ENCODE data around the gene ALLC. TPM values are rescaled to one million over a fixed set of nuclear protein-coding genes. Genes with fewer than 3 reads are reported as not detected.

The ALLC gene
- total RNA-seq, 2 donors from 2014 or later = not detected

DNA sequence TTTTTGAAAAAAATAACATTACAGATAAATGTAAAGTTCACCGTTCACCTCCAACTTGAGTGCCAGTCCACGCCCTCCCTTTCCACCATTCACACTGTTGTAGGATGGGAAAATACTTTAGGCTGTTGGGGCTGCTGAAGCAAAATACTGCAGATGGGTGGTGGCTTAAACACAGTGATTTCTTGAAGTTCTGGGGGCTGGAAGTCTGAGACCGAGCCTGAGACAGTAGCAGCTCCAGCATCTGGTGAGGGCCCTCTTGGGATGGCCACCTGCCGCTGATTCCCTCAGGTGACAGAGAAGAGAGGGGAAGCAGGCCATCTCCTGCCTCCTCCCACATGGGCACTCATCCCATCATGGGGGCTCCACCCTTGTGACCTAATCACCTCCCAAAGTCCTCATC is 17.7 kb downstream of the ALLC start:
- no peak overlapping the region for H3K27ac Mint-ChIP-seq
- H3K4me3 Mint-ChIP-seq = no peak overlapping the region
- peaks cover 36% of the 10 kb centered on the region for H3K27me3 Mint-ChIP-seq
- no peaks in the 10 kb centered on the region for H3K36me3 Mint-ChIP-seq (ENCODE audit: low read depth)
- H3K4me1 Mint-ChIP-seq = no peaks in the 10 kb centered on the region
- H3K9me3 ChIP-seq (ENCODE audit: control insufficient read depth, low read length, poor library complexity, severe bottlenecking) = no peaks in the 10 kb centered on the region
- no peak for DNase-seq
- no peak for ATAC-seq

GRCh38 chr2:3677436-3677835 is 19.4 kb downstream of the ALLC start:
- H3K9me3 ChIP-seq (ENCODE audit: control insufficient read depth, low read length, poor library complexity, severe bottlenecking) = no peaks in the 10 kb centered on the region
- DNase-seq = no peak
- ATAC-seq = no peak
- Mint-ChIP-seq H3K4me3 (no peak overlapping the region), H3K4me1 (no peaks in the 10 kb centered on the region), H3K27me3 (peaks cover 31% of the 10 kb centered on the region), H3K27ac (no peak overlapping the region), H3K36me3 (ENCODE audit: low read depth) (no peaks in the 10 kb centered on the region)

GRCh38 chr2:3678212-3678611 is 20.2 kb downstream of the ALLC start:
- ATAC-seq = no peak
- no peak for DNase-seq

DNA sequence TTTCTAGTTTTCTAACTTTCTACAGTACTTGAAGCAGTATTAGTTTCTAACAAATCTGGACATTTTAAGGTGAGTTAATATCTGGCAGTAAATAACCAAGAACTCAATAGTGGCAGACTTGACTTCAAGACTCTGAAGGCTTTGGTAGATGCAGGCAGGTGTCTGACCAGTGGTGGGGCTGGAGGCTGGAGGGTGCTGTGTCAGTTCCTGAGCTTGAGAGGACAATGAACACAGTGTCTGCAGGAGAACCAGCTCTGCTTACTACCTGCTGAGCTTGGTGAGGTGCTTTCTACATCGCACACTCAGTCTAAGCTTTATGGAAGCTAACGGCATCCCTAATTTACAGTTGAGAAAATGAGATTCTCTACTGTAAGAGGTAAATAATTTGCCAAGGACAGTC is 21.2 kb downstream of the ALLC start:
- Mint-ChIP-seq H3K36me3 (ENCODE audit: low read depth) (no peaks in the 10 kb centered on the region), H3K4me3 (no peak overlapping the region), H3K4me1 (no peaks in the 10 kb centered on the region), H3K27me3 (peaks cover 25% of the 10 kb centered on the region), H3K27ac (no peak overlapping the region)
- ATAC-seq (no peak), DNase-seq (no peak)
- no peaks in the 10 kb centered on the region for H3K9me3 ChIP-seq (ENCODE audit: control insufficient read depth, low read length, poor library complexity, severe bottlenecking)

More at GRCh38 chr2:3678212-3678611, 20.2 kb downstream of the ALLC start:
- no peaks in the 10 kb centered on the region for H3K9me3 ChIP-seq (ENCODE audit: control insufficient read depth, low read length, poor library complexity, severe bottlenecking)
- Mint-ChIP-seq H3K27me3 (peaks cover 31% of the 10 kb centered on the region), H3K36me3 (ENCODE audit: low read depth) (no peaks in the 10 kb centered on the region), H3K4me3 (no peak overlapping the region), H3K27ac (no peak overlapping the region), H3K4me1 (no peaks in the 10 kb centered on the region)

DNA sequence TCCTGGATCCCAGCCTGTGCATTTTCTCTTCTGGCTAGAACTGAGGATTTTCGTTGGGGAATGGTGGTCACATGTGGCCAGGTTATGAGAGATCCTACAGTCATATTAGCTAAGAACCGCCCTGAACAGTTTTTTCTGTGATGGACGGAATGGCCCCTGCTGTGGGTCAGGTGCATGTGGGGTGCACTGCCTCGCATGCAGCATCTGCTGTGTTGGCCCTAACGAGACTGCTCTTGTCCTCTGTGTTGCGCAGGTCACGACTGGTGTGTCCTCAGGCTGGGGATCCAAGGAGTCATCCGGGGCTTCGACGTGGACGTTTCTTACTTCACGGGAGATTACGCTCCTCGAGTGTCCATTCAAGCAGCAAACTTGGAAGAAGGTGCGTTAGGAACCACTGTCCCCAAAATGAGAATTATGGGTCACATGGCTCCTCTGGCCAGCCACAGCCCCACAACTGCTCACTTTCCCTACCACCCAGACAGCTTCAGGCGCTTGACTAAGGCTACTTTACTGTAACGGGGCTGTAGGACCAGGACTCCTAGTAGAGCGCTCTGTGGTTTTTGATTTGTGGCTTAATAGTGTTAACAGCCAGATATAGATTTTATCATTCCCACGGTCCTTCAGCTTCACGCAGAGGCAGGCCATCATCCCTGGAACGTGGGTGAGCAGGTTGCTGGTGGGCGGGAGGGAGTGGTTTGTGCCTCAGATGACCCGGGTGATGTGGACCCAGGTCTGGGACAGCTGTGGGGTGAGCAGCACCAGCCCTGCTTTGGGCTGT is 21.8 kb downstream of the ALLC start:
- H3K9me3 ChIP-seq (ENCODE audit: control insufficient read depth, low read length, poor library complexity, severe bottlenecking) = no peaks in the 10 kb centered on the region
- Mint-ChIP-seq H3K36me3 (ENCODE audit: low read depth) (no peaks in the 10 kb centered on the region), H3K27me3 (peaks cover 19% of the 10 kb centered on the region), H3K4me1 (no peaks in the 10 kb centered on the region), H3K4me3 (no peak overlapping the region), H3K27ac (no peak overlapping the region)
- ATAC-seq (no peak), DNase-seq (no peak)

GRCh38 chr2:3680548-3681345 is 22.7 kb downstream of the ALLC start:
- H3K4me3 Mint-ChIP-seq = no peak overlapping the region
- DNase-seq = no peak
- ATAC-seq = no peak
- H3K36me3 Mint-ChIP-seq (ENCODE audit: low read depth) = no peaks in the 10 kb centered on the region
- H3K27me3 Mint-ChIP-seq = peaks cover 15% of the 10 kb centered on the region
- no peak overlapping the region for H3K27ac Mint-ChIP-seq
- no peaks in the 10 kb centered on the region for H3K9me3 ChIP-seq (ENCODE audit: control insufficient read depth, low read length, poor library complexity, severe bottlenecking)
- H3K4me1 Mint-ChIP-seq = no peaks in the 10 kb centered on the region

- peaks cover 17% of the 10 kb centered on the region for H3K27me3 Mint-ChIP-seq
- H3K4me3 Mint-ChIP-seq = no peak overlapping the region
- no peaks in the 10 kb centered on the region for H3K9me3 ChIP-seq (ENCODE audit: control insufficient read depth, low read length, poor library complexity, severe bottlenecking)
- H3K27ac Mint-ChIP-seq = no peak overlapping the region
- DNase-seq (no peak), ATAC-seq (no peak)
- H3K4me1 Mint-ChIP-seq = no peaks in the 10 kb centered on the region
- no peaks in the 10 kb centered on the region for H3K36me3 Mint-ChIP-seq (ENCODE audit: low read depth)
These were observed 23.6 kb downstream of the ALLC start for GRCh38 chr2:3681625-3682024.

DNA sequence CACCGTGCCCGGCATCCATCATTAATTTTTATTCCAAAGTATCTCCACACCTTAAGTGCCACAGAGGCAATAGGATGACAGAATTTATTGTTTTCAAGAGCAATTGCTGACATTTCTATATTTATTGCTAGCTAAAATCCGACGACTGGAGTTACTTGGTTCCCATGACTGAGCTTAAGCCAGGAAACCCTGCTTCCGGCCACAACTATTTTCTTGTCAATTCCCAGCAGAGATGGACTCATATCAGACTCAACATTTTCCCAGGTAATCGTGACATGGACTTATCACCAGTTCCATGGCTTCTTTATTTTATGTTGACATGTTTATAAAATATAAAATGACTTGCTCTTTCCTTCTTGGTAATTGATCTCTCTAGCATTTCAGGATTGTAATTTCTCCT is 24.8 kb downstream of the ALLC start:
- Mint-ChIP-seq H3K36me3 (ENCODE audit: low read depth) (no peaks in the 10 kb centered on the region), H3K27ac (no peak overlapping the region), H3K27me3 (peaks cover 16% of the 10 kb centered on the region), H3K4me3 (no peak overlapping the region), H3K4me1 (no peaks in the 10 kb centered on the region)
- DNase-seq = no peak
- H3K9me3 ChIP-seq (ENCODE audit: control insufficient read depth, low read length, poor library complexity, severe bottlenecking) = no peaks in the 10 kb centered on the region
- ATAC-seq = no peak

GRCh38 chr2:3683748-3684454 is 25.9 kb downstream of the ALLC start:
- Mint-ChIP-seq H3K27me3 (peaks cover 19% of the 10 kb centered on the region), H3K4me1 (no peaks in the 10 kb centered on the region), H3K4me3 (no peak overlapping the region), H3K27ac (no peak overlapping the region), H3K36me3 (ENCODE audit: low read depth) (no peaks in the 10 kb centered on the region)
- DNase-seq (no peak), ATAC-seq (no peak)
- H3K9me3 ChIP-seq (ENCODE audit: control insufficient read depth, low read length, poor library complexity, severe bottlenecking) = no peaks in the 10 kb centered on the region

- Mint-ChIP-seq H3K4me3 (no peak overlapping the region), H3K36me3 (ENCODE audit: low read depth) (no peaks in the 10 kb centered on the region), H3K4me1 (no peaks in the 10 kb centered on the region), H3K27ac (no peak overlapping the region), H3K27me3 (peaks cover 36% of the 10 kb centered on the region)
- DNase-seq = no peak
- no peaks in the 10 kb centered on the region for H3K9me3 ChIP-seq (ENCODE audit: control insufficient read depth, low read length, poor library complexity, severe bottlenecking)
- ATAC-seq = no peak
These were observed 32.2 kb downstream of the ALLC start for GRCh38 chr2:3689998-3690748.

DNA sequence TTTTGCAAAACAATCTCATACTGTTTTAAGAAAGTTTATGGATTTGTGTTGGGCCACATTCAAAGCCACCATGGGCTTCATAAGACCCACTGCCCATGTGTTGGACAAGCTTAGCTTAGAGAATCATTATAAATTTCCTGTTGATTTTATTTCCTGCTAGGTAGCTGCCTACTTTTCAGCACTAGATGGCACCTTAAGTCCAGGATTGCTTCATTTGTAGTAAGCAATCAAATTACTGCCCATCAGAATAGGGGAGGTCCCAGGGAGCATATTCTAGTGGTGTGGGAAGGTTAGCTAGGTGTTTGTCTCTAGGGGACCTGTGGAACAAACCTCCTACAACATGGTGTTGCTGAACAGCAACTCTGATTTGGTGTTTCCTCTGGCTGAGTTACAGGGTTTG is 34.4 kb downstream of the ALLC start:
- no peaks in the 10 kb centered on the region for H3K36me3 Mint-ChIP-seq (ENCODE audit: low read depth)
- no peaks in the 10 kb centered on the region for H3K9me3 ChIP-seq (ENCODE audit: control insufficient read depth, low read length, poor library complexity, severe bottlenecking)
- H3K27ac Mint-ChIP-seq = no peak overlapping the region
- no peak overlapping the region for H3K4me3 Mint-ChIP-seq
- no peak for DNase-seq
- peaks cover 39% of the 10 kb centered on the region for H3K27me3 Mint-ChIP-seq
- no peaks in the 10 kb centered on the region for H3K4me1 Mint-ChIP-seq
- no peak for ATAC-seq

GRCh38 chr2:3696545-3696944 is 38.5 kb downstream of the ALLC start:
- DNase-seq (no peak), ATAC-seq (no peak)
- peaks cover 44% of the 10 kb centered on the region for H3K27me3 Mint-ChIP-seq
- no peak overlapping the region for H3K4me3 Mint-ChIP-seq
- H3K27ac Mint-ChIP-seq = no peak overlapping the region
- no peaks in the 10 kb centered on the region for H3K4me1 Mint-ChIP-seq
- no peaks in the 10 kb centered on the region for H3K9me3 ChIP-seq (ENCODE audit: control insufficient read depth, low read length, poor library complexity, severe bottlenecking)
- no peaks in the 10 kb centered on the region for H3K36me3 Mint-ChIP-seq (ENCODE audit: low read depth)

DNA sequence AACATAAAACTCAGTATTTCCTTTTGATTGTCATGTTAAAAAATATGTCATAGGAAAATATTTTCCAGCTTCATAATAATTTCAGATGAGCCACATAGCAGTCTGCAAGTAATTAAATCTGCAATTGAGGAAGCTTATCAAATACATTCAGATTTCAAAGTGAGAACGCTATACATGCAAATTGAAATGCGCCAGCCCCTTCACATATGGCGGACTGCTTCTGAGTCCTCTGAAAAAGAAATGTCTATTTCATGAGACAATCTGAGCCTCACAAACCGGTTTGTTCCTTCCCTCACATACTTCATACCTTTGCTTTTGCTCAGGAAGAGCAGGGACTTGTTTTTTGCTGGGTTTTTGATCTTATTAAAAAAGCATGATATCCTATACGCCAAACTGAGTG is 43.1 kb downstream of the ALLC start:
- peaks cover 50% of the 10 kb centered on the region for H3K27me3 Mint-ChIP-seq
- H3K4me3 Mint-ChIP-seq = no peak overlapping the region
- peaks cover 2% of the 10 kb centered on the region for H3K36me3 Mint-ChIP-seq (ENCODE audit: low read depth)
- no peak overlapping the region for H3K27ac Mint-ChIP-seq
- ATAC-seq (no peak), DNase-seq (no peak)
- H3K4me1 Mint-ChIP-seq = no peaks in the 10 kb centered on the region
- H3K9me3 ChIP-seq (ENCODE audit: control insufficient read depth, low read length, poor library complexity, severe bottlenecking) = no peaks in the 10 kb centered on the region

Data from T-helper 17 cell (primary cell).